GM19395 (cell line): Measurements from ENCODE around the gene EVI5L.
"Not testable (repeated sequence)": the region's sequence is repeated elsewhere in the genome, so short reads cannot be mapped to it uniquely, and the experiment has no call there.

Experiments used
- ATAC-seq: cut with Tn5 transposase; IDR thresholded peaks from one replicate; pipeline ENCODE4 v1.9.1; 2021; ENCODE audit warnings: mild to moderate bottlenecking, moderate library complexity; ENCODE audit not compliant: unreplicated experiment

The EVI5L gene

GRCh38 chr19:7816040-7816439 is 14.0 kb upstream of the EVI5L start:
- not testable (repeated sequence) for ATAC-seq

DNA sequence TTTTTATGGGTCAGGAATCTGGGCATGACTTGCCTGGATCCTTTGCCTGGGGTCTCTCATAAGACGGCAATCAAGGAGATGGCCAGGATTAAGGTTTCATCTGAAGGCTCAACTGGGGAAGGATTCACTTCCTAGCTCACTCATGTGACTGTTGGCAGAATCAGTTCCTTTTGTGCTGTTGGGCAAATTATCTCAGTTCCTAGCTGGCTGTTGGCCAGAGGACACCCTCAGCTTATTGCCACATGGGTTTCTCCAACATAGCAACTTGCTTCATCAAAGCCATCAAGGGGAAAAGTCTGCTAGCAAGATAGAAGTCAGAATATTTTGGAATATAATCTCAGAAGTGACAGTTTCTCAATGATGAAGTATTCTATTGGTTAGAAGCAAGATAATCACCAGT is 12.2 kb upstream of the EVI5L start:
- ATAC-seq: no peak

DNA sequence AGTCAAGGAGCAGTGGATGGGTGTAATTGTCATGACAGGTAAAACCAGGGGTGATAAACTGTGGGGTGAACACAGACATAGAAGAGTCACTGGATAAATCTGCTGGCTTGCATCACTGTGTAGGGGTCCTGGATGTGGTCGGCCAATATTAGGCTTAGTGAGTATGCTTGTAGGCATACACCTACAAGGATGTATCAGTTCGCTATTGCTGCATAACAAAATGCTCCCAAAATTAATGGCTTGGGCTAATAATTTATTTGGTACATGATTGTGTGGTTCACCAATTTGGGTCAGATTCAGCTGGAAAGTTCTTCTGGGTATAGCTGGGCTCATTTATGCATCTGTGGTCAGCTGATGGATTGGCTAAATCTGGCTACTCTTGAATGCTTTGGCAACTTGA is 11.2 kb upstream of the EVI5L start:
- no peak for ATAC-seq

- no peak for ATAC-seq
Observed at GRCh38 chr19:7819337-7819736, 10.7 kb upstream of the EVI5L start.

DNA sequence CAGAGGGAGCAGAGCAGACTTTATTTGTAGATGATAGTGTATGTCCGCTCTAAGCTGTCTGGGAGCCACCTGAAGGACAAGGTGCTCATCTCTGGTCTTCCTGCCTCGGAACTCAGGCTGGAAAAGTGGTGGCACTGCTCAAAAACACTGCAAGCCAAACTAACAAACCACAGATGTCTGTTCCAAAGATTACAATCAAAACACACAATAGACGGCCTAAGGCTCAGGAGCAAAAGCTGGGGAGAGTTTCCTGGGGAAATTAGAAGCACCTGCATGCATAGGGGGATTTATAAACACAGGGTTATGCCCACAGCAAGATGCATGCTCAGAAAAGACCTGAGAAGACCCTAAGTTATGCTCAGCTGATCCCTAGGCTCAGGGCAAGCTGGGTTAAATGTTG is 9.4 kb upstream of the EVI5L start:
- ATAC-seq: no peak

- no peak for ATAC-seq
Observed at GRCh38 chr19:7822910-7823515, 7.0 kb upstream of the EVI5L start.

DNA sequence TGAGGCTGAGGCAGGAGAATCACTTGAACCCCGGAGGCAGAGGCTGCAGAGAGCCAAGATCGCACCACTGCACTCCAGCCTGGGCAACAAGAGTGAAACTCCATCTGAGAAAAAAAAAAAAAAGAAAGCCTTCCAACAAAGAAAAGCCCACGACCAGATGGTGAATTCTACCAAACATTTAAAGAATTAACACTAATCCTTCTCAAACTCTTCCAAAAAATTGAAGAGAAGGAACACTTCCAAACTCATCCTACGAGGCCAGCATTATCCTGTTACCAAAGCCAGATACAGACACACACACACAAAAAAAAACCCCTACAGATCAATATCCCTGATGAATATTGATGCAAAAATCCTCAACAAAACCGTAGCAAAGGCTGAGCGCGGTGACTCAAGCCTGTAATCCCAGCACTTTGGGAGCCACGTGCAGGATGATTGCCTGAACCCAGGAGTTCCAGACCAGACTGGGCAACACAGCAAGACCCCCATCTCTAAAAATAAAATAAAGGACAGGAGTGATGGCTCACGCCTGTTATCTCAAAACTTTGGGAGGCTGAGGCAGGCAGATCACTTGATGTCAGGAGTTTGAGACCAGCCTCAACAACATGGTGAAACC is 6.2 kb upstream of the EVI5L start:
- ATAC-seq: no peak

DNA sequence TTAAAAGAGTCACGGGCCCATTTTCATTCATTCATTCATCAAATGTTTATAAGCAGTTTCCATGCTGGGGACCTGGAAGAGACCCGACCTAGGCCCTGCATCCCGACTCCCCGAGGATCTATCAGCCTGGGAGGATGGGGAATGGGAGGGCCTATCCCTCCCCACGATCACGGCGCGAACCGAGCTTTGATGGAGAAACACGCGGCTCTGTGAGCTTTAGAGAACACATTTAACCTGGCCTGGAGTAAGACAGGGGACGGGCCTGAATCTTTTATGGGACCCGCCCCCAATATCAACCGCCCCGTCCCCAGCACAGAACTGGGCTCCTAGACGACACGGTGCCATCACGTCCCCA is 875 bp upstream of the EVI5L start:
- no peak for ATAC-seq

DNA sequence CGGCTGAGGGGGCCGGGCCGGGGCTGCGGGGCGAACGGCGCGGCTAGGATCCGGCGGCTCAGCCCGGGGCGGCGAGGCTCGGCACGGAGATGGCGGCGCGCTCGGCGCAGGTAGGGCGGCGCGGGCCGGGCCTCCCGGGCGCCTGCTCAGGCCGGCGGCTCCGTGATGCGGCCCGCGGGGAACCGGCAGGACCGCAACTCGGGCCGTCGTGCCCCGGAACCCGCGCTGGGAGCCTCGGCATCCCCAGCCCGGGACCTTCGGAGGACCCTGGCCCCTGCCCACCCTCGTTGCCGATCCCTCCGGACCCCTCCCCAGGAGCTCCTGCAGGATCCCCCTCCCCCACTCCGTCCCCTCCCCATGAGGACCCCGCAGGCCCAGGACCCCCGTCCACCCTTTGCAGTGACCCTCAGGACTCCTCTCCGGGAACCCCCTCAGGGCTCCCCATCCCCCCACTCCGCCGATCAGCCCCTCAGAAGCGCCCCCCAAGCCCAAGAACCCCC is 304 bp downstream of the EVI5L start:
- ATAC-seq: peak; percentile 2

DNA sequence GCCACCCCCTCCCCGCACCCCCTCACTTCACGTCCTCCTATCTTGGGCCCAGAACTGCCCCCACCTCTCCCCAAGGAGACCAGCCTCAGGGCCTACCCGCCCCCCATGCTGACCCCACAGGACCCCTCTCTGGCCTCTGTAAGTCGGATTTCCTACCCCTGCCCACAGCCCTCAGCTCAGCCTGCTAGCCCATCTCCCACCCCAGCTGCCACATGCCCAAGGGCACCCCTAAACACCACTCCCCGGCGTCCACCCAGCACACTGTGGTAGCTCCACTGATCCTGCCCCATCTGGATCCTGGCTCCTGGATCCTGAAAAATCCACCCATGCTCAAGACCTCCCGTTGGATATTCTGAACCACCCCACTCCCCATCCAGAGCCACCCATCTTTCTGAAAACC is 805 bp downstream of the EVI5L start:
- ATAC-seq: no peak

- ATAC-seq: no peak
Observed at GRCh38 chr19:7831452-7831851, 1.4 kb downstream of the EVI5L start.

GRCh38 chr19:7832009-7832408 is 2.0 kb downstream of the EVI5L start:
- ATAC-seq: no peak

DNA sequence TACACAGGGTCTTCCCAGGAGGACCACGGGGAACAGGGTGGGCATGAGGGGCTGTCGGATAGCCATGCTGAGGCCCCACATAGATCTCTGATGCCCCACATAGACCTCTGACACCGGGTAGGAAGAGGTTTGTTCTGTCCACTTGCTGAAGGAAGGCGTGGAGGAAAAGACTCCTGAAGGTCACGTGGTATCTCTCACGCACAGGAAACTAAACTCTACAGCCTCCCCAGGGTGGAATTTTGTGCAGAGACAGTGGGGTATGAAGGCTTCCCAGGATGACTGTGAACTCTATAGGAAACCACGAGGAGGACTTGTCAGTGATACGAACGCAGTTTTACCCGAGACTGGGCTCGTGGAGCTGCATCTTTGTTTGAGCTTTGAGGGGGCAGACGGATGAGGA is 2.8 kb downstream of the EVI5L start:
- no peak for ATAC-seq

GRCh38 chr19:7833225-7834099 is 3.4 kb downstream of the EVI5L start:
- no peak for ATAC-seq

GRCh38 chr19:7839476-7839875 is 9.5 kb downstream of the EVI5L start:
- no peak for ATAC-seq

- ATAC-seq: no peak
Observed at GRCh38 chr19:7840629-7841028, 10.6 kb downstream of the EVI5L start.

GRCh38 chr19:7841751-7842660 is 12.0 kb downstream of the EVI5L start:
- no peak for ATAC-seq

GRCh38 chr19:7842661-7843294 is 12.8 kb downstream of the EVI5L start:
- no peak for ATAC-seq

GRCh38 chr19:7843521-7843920 is 13.5 kb downstream of the EVI5L start:
- no peak for ATAC-seq

DNA sequence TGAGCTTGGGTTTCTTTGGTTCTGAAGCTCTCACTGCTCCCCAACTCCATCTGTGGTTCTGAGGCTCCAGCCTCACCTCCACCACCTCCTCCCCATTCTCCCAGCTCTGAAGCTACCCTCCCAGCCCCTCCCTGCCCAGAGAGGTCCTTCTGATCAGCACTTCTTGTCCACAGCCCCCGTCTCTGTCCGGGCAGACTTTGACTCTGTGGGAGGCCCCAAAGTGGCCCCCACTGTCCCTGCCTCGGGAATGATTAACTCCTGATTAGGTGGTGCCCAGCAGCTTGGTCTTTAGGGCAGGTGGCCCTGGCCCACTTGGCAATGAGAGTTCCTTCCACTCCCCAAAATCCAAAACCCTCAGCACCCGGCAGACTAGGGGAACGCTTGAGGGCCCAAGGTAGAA is 14.4 kb downstream of the EVI5L start:
- ATAC-seq: no peak

DNA sequence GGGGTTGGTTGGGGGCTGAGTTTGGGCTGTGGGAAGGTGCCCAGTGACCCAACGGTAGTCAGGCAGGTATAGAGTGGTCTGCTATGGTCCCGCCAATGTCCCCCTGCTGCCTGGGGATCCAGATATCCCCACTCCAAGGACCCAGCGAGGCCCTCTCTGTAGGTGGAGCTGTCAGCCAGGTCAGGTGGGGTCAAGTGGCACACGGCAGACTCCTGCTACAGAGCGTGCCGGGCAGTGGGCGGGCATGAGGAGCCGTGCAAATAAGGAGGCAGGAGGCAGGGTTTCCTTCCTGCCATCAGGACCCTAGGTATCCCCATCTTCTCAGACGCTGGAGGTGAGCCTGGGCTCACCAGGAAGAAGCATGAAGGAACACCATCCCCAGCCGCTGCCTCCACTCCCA is 14.9 kb downstream of the EVI5L start:
- ATAC-seq: no peak
